ENCODE data around the gene CBX6.
"Not testable (repeated sequence)": the region's sequence is repeated elsewhere in the genome, so short reads cannot be mapped to it uniquely, and the experiment has no call there.

CBX6 gene

DNA sequence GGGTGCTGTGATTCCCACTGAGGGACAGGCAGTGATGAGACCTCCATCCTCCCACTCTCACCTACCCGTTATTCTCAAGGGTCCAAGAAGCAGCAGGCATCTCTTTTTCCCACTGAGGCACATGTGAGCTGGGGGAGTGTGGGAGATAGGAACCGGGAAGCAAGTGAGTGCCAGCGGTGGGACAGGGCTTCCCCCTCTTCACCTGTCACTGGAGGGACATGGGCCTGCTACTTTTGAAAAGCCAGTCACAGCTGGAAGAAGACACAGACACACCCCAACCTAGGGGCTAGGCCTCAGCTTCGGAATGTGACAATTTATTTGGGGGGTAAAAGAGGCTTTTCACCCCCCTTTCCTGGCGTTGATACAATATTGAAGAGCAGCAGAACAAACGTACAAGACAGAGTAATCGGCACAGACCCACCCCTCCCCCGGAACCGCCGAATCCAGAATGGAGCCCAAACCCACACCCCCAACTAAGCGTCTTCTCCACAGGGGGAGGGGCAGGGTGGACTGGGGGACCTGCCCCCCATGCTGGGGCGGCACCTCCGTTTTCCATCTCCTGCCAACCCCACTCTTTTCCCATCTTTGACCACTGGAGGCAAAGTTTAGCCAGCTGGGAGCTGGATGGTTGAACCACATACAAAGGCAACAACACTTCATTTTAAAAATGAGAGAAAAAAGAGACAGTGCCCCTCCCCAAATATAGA lies 10.7 kb downstream of the CBX6 start:
- no peak for FAIRE-seq

DNA sequence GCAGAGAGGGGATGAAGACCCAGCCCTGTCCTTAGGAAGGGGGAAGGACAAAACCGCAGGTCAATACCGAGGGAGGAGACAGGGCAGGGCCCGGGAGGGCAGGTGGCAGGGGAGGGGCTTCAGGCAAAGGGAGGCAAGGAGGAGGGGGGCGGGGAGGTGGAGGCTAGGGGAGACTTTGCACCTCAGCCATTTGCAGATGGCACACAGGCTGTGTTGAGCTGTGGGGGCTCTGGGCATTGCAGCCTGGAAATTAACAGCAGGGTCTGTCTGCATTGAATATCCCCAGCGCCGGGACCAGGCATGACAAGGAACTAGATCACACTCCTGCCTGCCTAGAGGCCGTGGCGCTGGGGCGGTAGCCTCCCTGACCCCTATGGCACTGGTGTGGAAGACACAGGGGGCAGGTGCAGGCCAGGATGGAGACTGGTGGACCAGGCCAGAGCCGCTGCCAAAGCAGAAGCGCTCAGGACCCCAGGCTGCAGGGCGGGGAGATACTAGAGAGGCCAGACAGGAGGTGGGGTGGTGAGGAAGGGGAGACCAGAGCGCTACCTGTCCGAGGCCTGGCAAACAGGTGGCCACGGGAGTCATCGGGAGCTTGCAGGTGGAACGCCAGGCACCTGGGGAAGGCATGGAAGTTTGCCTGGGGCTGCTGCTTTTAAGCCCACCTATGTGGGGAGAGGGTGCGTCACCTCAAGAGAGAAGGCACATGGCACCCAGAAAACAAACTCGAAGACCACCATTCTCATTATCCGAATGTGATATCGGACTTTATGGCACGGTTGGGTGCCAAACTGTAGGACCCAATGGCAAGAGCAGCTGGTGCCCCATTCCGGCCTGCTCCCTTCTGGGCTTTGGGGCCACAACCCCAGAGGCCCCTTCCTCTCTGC lies 11.5 kb downstream of the CBX6 start:
- FAIRE-seq: no peak
- no peak for DNase-seq (ENCODE audit: low spot score)

More for the DNA sequence above, 10.7 kb downstream of the CBX6 start:
- no peak for DNase-seq (ENCODE audit: low spot score)

DNA sequence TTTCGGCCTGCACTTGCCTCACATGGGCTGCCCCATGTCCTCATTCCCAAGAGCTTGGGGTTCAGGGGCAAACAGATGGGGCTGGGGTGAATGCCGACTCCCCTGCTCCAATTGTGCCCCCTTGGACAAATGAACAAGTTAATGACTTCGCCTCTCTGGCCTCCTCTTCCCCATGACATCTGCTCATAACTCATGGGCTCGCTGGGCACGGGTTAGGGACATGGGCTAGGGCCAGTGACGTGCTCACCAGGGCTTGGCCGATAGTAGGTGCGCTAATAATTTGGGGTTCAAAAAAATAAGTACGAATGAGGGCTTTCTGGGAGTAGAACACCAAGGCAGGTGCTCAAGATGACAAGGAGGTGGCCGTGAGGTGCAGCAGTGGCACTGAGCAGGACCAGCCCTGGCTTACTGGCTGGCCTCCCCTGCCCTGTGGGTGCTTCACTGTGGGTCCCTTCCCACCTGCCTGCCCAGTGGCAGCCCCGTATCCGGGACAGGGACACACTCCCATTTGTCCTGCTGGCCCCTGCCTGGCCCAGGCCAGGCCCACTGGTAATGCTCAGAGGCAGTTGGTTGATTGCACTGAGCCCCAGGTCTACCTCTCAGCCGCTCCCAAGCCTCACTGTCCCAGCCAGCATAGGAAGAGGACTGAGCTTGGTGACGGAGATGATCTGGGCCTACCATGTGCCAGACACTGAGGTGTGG lies 12.3 kb downstream of the CBX6 start:
- no peak for FAIRE-seq
- no peak for DNase-seq (ENCODE audit: low spot score)

DNA sequence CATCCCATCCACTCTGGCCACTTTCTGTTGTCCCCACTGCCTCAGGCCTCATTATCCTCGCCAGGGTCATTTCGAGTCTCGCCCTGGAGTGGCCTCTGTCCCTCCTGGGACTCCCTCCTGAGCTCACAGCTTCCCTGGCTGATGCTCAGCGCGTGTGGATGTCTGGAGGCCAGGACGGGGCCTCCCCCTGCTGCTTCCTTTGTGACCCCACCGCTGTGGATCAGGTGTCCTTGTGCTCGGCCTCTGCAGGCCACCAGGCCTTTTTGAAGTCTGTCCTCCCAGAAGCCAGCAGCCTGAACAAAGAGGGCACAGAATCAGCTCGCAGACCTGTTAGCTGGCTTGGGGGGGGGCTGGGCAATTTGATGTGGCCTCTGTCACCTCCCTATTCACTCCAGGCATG lies 13.5 kb downstream of the CBX6 start:
- no peak for FAIRE-seq
- no peak for DNase-seq (ENCODE audit: low spot score)

DNA sequence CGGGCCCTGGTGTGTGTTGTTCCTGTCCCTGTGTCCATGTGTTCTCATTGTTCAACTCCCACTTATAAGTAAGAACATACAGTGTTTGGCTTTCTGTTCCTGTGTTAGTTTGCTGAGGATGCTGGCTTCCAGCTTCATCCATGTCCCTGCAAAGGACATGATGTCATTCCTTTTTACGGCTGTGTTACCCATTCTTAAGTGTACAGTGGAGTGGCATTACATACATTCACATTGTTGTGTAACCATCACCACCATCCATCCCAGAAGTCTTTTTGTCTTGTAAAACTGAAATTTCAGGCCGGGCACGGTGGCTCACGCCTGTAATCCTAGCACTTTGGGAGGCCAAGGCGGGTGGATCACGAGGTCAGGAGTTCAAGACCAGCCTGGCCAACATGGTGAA lies 17.5 kb downstream of the CBX6 start:
- not testable (repeated sequence) for FAIRE-seq; DNase-seq (ENCODE audit: low spot score)

DNA sequence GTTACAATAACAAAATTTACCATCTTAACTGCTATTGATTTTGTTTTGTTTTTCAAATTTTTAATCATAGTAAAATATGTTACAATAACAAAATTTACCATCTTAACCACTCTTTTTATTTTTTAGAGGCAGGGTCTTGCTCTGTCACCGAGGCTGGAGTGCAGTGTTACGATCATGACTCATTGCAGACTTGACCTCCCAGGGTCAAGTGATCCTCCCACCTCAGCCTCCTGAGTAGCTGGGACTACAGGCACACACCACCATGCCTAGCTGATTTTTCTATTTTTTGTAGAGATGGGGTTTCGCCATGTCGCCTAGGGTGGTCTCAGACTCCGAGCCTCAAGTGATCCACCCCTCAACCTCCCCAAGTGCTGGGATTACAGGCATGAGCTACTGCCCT lies 18.1 kb downstream of the CBX6 start:
- DNase-seq (ENCODE audit: low spot score); FAIRE-seq: not testable (repeated sequence)

DNA sequence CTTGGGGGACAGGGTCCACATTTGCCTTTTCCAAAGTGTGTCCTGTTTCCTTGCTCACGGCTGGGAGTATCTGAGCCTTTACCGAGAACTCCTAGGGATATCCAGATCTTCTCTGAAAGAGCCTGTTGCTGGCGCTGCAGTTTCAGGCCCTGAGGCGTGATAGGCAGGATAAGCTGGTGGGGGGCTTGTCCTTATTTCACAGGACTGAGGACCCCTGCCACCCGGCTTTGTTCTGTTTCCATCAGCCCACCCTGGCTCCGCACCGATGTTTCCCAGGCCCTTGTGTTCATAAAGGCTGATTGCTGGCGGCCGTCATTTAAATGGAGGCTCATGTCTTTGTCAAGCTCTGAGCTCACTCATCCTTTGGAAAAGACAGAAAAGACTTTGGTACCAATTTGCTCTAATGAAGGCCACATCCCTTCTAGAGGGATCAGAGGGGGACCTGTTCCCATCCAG lies 18.8 kb downstream of the CBX6 start:
- FAIRE-seq: no peak
- no peak for DNase-seq (ENCODE audit: low spot score)

DNA sequence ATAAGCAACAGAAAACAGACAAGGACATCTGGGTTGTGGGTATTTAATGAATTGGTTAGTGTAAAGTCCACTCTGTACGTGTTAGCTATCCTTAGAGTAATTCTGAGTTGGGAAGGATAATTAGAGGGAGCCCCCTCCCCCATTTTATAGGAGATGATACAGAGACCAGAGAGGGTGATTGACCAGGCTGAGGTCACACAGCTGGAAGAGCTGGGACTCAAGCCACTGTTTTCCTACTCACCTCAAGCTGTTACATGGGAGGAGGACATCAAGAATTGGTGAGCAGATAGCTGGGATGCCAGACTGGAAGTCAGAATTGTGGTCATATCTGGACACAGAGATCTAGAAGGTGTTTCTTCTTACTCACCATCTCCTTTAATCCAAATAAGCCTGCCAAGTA lies 19.5 kb downstream of the CBX6 start:
- FAIRE-seq (no peak), DNase-seq (ENCODE audit: low spot score) (no peak)

DNA sequence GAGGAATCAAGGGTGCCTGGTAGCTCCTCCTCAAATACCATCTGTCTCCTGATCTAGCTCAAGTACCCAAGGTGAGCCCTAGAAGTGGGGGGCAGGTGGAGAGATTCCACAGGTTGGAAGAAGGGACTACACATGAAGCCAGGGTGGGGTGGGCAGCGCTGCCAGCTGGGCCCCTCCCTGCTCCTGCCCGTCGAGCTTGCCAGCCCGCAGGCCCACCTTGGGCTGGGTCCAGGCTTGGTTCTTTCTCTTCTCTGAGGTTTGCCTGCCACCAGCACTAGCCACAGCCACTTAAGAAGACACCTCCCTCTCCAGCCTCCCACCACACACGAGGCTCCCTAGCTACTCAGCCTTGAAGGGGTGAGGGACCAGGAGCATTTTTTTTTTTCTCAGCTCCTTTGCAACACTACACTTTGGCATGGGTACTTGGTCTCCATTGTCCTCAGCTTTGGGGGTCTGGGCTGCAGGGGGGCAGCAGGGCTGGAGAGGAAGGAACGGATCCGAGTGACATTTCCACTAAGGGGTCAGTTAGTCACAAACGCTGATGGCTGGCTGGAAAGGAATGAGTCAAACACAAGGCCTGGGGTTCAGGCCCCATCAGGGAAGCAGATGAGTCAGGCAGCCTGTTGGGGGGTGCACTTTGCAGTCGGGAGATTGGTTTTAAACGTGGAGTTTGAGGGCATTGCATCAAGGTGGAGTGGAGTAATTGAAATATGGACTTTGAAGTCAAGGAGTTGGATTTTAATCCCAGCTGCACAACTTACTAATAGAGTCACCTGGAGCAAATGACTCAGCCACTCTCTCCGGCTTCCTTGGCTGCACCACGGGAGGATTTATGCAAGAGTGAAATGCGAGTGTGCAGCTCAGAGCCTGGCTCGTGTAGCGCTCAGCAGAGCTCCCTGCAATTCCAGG lies 20.8 kb downstream of the CBX6 start:
- FAIRE-seq: peak; percentile 77
- peak; percentile 78 for DNase-seq (ENCODE audit: low spot score)

DNA sequence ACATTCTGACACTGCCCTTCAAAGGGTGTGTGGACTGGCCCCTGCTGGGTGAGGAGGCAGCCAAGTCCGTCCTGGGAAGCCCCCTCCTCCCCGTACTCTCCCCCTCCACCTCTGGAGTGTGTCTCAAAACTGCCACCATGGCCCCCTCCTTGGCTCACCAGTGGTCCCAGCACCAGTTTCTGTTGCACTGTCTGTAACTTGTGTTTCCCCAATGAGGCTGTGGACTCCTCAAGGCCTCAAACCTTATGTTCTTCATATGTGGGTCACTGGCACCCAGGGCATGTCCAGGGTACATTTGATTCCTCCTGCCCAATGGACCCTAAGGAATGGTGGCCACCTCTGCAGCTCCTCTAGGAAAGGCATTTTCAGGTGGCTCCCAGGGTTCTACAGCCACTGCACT lies 21.6 kb downstream of the CBX6 start:
- DNase-seq (ENCODE audit: low spot score): no peak
- FAIRE-seq: no peak

DNA sequence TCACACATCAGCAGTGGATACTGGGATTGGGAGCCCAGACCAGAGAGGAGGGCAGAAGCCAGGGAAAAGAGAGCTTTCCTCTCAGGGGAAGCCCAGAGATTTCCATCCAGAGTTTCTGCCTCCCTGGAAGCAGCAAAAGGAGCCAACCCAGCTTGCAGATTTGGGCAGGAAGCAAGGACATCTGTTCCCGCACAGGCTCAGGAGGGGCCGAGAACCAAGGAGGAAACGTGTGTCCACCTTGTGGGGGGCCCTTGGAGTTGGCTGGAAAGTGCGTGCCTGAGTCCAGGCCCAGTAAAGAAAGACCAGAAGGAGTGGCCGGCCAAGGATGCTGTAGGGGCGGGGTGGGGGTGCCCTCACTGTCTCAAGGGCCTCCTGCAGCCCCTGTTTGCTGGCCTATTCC lies 22.2 kb downstream of the CBX6 start:
- FAIRE-seq: no peak
- no peak for DNase-seq (ENCODE audit: low spot score)

DNA sequence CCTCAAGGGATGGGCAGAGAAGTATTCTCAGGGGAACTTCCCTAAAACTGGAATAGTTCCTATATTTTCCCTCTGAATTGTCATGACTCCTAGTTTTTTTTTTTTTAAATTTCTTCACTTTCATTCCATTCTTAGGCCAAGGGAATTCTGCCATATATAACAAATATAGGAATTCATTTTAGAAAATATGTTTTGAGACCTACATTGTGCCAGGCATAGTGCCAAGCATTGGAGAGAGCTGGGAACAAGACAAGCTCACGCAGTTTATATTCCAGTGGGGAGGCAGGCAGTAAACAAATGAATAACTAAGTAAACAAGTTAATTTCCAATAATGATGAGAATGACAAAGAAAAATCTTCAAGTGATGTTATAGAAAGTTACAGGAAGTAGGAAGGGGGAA lies 25.6 kb downstream of the CBX6 start:
- DNase-seq (ENCODE audit: low spot score): no peak
- no peak for FAIRE-seq

DNA sequence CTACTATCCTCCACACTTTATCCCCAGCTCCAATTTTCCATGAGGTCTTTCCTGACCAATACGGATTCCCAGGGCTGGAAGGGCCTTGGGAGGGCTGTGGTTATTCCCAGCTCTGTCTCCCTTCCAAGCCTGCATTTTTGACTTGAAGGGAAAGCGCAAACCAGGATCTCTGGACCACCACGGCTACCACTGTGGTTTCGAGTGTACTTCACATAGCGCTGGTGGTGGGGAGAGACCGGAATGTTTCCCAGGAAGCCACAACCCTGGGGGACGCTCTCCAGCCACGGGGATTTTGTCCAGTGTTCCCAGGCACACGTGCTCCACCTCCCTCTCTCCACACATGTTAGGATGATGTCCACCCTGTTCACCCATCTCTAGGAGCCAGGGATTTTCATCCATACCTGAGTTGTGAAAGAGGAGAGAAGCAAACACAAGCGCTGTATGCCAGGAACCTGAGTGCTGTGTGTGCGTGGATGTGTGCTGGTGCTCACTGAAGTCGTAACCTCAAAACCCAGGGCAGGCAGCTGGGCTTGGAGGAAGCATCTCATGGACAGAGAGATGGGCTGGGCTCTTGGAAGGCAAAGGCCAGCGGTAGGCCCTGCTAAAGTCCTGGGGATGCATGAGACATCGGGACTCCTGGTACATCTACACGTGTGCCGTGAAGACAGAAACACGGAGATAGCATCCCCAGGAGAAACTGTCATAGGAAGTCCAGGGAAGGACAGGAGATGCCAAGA lies 26.8 kb downstream of the CBX6 start:
- DNase-seq (ENCODE audit: low spot score) (no peak), FAIRE-seq (no peak)

DNA sequence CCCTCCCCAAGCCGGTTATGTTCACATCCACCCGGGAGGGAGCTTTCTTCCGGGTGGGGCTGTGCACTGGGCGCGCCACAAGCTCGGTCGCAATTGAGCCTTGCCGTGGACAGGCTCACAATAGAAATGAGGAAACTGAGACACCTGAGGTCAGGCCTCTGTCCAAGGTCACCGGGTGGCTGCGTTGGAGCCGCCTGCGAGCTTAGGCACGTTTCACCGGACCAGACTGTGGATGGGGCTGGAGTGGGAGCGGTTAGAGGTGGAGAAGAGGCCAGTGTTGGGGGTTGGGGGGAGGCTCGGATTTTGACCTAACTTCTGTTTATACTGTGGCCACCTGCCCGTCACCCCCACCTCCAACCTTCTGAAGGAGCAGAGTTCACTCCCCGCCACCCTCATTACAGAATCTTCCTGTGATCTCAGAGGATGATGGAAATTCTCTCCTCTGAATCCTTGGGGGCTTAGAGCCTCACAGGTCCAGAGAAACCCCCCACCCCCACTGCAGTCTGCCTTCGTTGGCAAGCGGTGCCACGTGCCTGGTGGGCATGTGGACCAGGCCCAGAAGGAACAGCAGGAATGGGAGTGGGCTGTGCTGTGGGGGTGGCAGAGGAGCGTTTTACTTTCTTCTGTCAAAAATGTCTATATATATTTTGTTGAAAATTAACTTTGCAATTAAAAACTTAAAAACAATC lies 27.6 kb downstream of the CBX6 start:
- FAIRE-seq (no peak), DNase-seq (ENCODE audit: low spot score) (no peak)

DNA sequence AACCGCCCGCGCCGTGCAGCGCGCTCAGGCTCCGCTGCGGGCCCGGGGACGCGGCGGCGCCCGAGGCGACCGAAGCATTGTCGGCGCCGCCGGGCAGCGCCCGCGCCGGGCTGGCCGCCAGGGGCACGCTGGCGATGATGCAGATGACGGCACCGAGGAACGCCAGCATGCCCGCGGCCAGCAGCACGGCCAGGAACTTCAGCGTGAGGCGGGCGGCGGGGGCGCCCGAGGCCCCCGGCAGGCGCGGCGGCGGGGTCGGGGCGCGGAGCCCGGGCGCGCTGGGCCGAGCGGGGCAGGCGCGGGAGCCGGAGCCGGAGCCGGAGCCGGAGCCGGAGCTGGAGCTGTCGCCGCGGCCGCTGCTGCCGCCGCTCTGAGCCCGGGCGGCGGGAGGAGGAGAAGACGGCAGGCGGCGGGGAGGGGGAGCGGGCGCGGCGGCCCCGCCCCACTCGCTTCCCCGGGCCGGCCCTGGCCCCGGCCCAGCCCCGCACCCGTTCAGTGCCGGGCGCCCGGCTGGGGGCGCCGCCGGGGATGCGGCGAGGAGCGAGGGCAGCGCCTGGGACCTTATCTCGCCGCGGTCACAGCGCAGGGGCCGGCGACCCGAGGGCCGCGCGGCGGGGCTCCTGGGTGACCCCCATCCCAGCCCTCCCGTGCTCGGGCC lies 28.2 kb downstream of the CBX6 start, which contains the start of gene NPTXR:
TSS of gene NPTXR (minus strand) at position 372 of the 658 bp plus-strand sequence.
- no peak for FAIRE-seq

DNA sequence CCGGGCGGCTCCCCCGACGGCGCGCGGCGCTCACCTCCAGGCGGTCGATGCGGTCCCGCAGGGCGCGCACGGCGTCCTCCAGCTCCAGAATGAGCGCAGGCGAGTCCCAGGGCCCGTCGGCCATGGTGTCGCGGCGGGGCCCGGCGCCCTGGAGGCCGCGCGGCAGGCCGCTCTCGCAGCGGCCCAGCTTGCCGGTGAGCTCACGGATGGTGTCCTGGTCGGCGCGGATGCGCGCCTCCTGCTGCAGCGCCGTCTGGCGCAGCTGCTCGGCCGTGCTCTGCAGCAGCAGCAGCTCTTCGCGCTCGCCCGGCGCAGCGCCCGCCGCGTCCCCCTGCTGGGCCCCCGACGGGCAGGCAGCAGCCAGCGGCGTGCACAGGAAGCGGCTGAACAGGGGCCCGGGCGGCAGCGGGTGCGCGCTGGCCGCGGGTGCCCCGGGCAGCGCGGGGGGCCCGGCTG lies 28.8 kb downstream of the CBX6 start:
- FAIRE-seq (no peak), DNase-seq (ENCODE audit: low spot score) (peak; percentile 47)

More for the DNA sequence above, 28.2 kb downstream of the CBX6 start, which contains the start of gene NPTXR:
- peak; percentile 16 for DNase-seq (ENCODE audit: low spot score)

DNA sequence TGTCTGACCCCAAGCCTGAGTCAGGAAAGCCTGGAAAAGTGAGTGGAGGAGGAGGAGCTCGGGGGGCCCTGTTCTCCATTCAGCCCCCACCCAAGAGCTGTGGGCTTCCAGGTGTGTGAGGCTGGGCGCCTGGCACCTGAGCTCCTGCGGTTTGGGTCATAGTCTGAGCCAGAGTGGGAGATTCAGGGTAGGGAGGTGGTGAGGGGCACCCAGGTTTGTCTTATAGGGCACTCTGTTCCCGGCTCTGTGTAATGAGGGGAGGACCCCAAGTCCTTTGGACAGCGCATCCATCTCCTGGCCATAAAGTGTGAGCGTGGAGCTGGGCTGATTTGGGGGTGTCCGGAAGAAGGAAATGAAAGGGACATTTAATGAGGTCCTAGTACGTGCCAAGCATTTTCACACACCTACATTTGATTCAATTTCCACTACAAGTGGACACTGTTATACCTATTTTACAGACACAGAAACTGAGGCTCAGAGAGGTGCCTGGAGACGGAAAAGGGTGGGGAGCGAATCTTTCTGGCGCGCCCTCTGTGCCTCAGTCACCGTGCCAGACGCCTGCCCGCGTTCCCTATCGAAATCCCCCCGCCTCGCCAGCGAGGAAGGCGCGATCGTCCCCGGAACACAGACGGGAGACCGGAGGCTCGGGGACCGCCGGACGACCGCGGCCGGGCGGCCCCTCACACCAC lies 29.4 kb downstream of the CBX6 start:
- FAIRE-seq: no peak

DNA sequence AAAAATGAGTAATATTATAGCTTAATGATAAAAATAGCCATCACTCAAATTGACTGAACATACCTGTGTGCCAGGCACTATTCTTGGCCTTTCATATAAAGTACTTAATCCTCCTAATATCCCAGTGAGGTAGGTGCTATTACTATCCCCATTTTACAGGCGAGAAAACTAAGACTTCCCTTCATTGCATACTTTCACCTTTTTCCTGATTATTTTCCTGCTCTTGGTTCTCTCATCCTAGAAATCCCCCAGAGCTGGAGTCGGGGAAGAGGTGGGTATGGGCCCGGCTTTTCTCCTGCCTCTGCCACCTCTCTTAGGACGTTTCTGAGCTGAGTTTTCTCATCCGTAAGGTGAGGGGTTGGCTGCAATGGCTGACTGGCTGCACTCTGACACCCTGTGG lies 30.4 kb downstream of the CBX6 start:
- FAIRE-seq (no peak), DNase-seq (ENCODE audit: low spot score) (no peak)

More for the DNA sequence above, 29.4 kb downstream of the CBX6 start:
- DNase-seq (ENCODE audit: low spot score): no peak
